HL-60 (cell line): ENCODE results near the gene AKT2.
A peak's percentile ranks its signal among the peaks of the same experiment; 100 is the strongest.

Experiments used
- DNase-seq, 2 experiments: peaks; one replicate each; pipeline ENCODE4 v3.0.0-alpha.2; 2010 to 2020; ENCODE audit warnings: low read depth in 1 of 2, low spot score in 1 of 2
- H3K27ac ChIP-seq: fragments of 250-450 bp; sonication (Bioruptor Pico); replicated peaks from 2 replicates; pipeline ENCODE4 v1.5.1; 2020; ENCODE audit warnings: mild to moderate bottlenecking, moderate library complexity
- H3K27me3 ChIP-seq: fragments of 250-450 bp; sonication (Bioruptor Pico); 2 replicates; pipeline ENCODE4 v1.5.1; 2021; ENCODE audit warnings: mild to moderate bottlenecking, moderate library complexity; ENCODE audit not compliant: insufficient read depth, poor library complexity, severe bottlenecking
- H3K4me3 ChIP-seq: replicated peaks from 2 replicates; pipeline ENCODE4 v1.5.1; 2011; ENCODE audit warnings: mild to moderate bottlenecking, control low read depth, low read length; ENCODE audit not compliant: insufficient read depth
- CTCF ChIP-seq: IDR thresholded peaks from one replicate; pipeline ENCODE4 v1.5.1; 2011; ENCODE audit warnings: low read length, control low read depth, inconsistent platforms; ENCODE audit not compliant: insufficient read depth
- GABPA ChIP-seq: IDR thresholded peaks from 2 replicates; pipeline ENCODE4 v1.6.1; 2012; ENCODE audit warnings: low read depth
- POLR2AphosphoS5 ChIP-seq: IDR thresholded peaks from 2 replicates; pipeline ENCODE4 v1.6.1; 2012; ENCODE audit warnings: low read depth
- REST ChIP-seq: IDR thresholded peaks from 2 replicates; pipeline ENCODE4 v1.6.1; 2012; ENCODE audit warnings: low read depth; ENCODE audit not compliant: insufficient replicate concordance
- SPI1 ChIP-seq: IDR thresholded peaks from 2 replicates; pipeline ENCODE4 v1.6.1; 2012; ENCODE audit warnings: low read depth, mild to moderate bottlenecking, borderline replicate concordance

Gene AKT2

GRCh38 chr19:40283414-40284250 is 1.5 kb downstream of the AKT2 start:
- no peak for DNase-seq
- Histone ChIP-seq H3K27me3 (no peaks in the 10 kb centered on the region), H3K4me3 (peak overlapping the region; percentile 77), H3K27ac (peak overlapping the region; percentile 70)
- TF ChIP-seq GABPA (no peak), REST (no peak), SPI1 (no peak), CTCF (no peak), POLR2AphosphoS5 (no peak)

GRCh38 chr19:40282920-40283319 is 2.2 kb downstream of the AKT2 start:
- TF ChIP-seq CTCF (no peak), POLR2AphosphoS5 (no peak), GABPA (no peak), SPI1 (no peak), REST (no peak)
- no peak overlapping the region for H3K4me3 ChIP-seq
- no peak for DNase-seq
- no peaks in the 10 kb centered on the region for H3K27me3 ChIP-seq
- no peak overlapping the region for H3K27ac ChIP-seq

- no peaks in the 10 kb centered on the region for H3K27me3 ChIP-seq
- TF ChIP-seq GABPA (no peak), POLR2AphosphoS5 (no peak), REST (no peak), CTCF (no peak), SPI1 (no peak)
Observed at GRCh38 chr19:40282209-40282580, 3.0 kb downstream of the AKT2 start.

More at GRCh38 chr19:40282209-40282580, 3.0 kb downstream of the AKT2 start:
- no peak overlapping the region for H3K4me3 ChIP-seq
- H3K27ac ChIP-seq, result no peak overlapping the region
- DNase-seq, result no peak
